H9 (cell line): ENCODE measurements around the gene BLOC1S3. TPM values are rescaled to one million over a fixed set of nuclear protein-coding genes. Genes with fewer than 3 reads are reported as not detected.

Experiments used
- DNase-seq: peaks from one replicate; pipeline ENCODE4 v3.0.0-alpha.2; 2017
- H2AFZ ChIP-seq: one replicate; pipeline ENCODE4 v1.6.1; 2013; ENCODE audit warnings: mild to moderate bottlenecking, low read length, control low read depth, moderate library complexity
- H2AK5ac ChIP-seq: 2 replicates; pipeline ENCODE4 v1.6.1; 2013; ENCODE audit warnings: low read length, control low read depth, mixed read lengths; ENCODE audit not compliant: insufficient read length
- H2BK120ac ChIP-seq: one replicate; pipeline ENCODE4 v1.6.1; 2013; ENCODE audit warnings: low read depth, mild to moderate bottlenecking, low read length, control low read depth, inconsistent platforms; ENCODE audit not compliant: poor library complexity, severe bottlenecking
- H2BK12ac ChIP-seq: 2 replicates; pipeline ENCODE4 v1.6.1; 2013; ENCODE audit warnings: low read length, control low read depth, mixed read lengths, low read depth; ENCODE audit not compliant: insufficient read length
- H2BK15ac ChIP-seq: 2 replicates; pipeline ENCODE4 v1.6.1; 2013; ENCODE audit warnings: low read depth, low read length, control low read depth
- H2BK20ac ChIP-seq: one replicate; pipeline ENCODE4 v1.6.1; 2013; ENCODE audit warnings: low read depth, mild to moderate bottlenecking, low read length, control low read depth, inconsistent platforms; ENCODE audit not compliant: poor library complexity, severe bottlenecking
- H2BK5ac ChIP-seq: 2 replicates; pipeline ENCODE4 v1.6.1; 2013; ENCODE audit warnings: low read length, control low read depth, mixed read lengths; ENCODE audit not compliant: insufficient read length
- H3K14ac ChIP-seq: 2 replicates; pipeline ENCODE4 v1.6.1; 2013; ENCODE audit warnings: low read length, control low read depth; ENCODE audit not compliant: insufficient read depth
- H3K18ac ChIP-seq: 2 replicates; pipeline ENCODE4 v1.6.1; 2013; ENCODE audit warnings: low read depth, mild to moderate bottlenecking, mixed read lengths, low read length, control low read depth; ENCODE audit not compliant: insufficient read length
- H3K23ac ChIP-seq: 2 replicates; pipeline ENCODE4 v1.6.1; 2013; ENCODE audit warnings: low read length, control low read depth, mixed read lengths, low read depth; ENCODE audit not compliant: insufficient read length
- H3K23me2 ChIP-seq: 2 replicates; pipeline ENCODE4 v1.6.1; 2013; ENCODE audit warnings: low read depth, mild to moderate bottlenecking, mixed read lengths, low read length, control low read depth; ENCODE audit not compliant: insufficient read length, poor library complexity, severe bottlenecking
- H3K27ac ChIP-seq: 2 replicates; pipeline ENCODE4 v1.5.1; 2013; ENCODE audit warnings: low read length, control low read depth, mixed read lengths, low read depth; ENCODE audit not compliant: insufficient read length
- H3K27me3 ChIP-seq: 2 replicates; pipeline ENCODE4 v1.6.1; 2013; ENCODE audit warnings: low read length, control low read depth, inconsistent platforms; ENCODE audit not compliant: insufficient read depth
- H3K4ac ChIP-seq: 2 replicates; pipeline ENCODE4 v1.6.1; 2013; ENCODE audit warnings: low read depth, mild to moderate bottlenecking, control low read depth, inconsistent platforms, low read length, moderate library complexity
- H3K4me1 ChIP-seq: 2 replicates; pipeline ENCODE4 v1.6.1; 2013; ENCODE audit warnings: low read length, control low read depth, inconsistent platforms; ENCODE audit not compliant: insufficient read depth
- H3K4me2 ChIP-seq: 2 replicates; pipeline ENCODE4 v1.6.1; 2013; ENCODE audit warnings: low read length, control low read depth, mixed read lengths; ENCODE audit not compliant: insufficient read length, insufficient read depth
- H3K56ac ChIP-seq: 2 replicates; pipeline ENCODE4 v1.6.1; 2013; ENCODE audit warnings: low read depth, mild to moderate bottlenecking, mixed read lengths, low read length, control low read depth; ENCODE audit not compliant: insufficient read length
- H3K79me1 ChIP-seq: 2 replicates; pipeline ENCODE4 v1.6.1; 2013; ENCODE audit warnings: low read depth, mild to moderate bottlenecking, moderate library complexity, low read length, control low read depth, inconsistent platforms; ENCODE audit not compliant: insufficient read depth, poor library complexity, severe bottlenecking
- H3K79me2 ChIP-seq: 2 replicates; pipeline ENCODE4 v1.6.1; 2013; ENCODE audit warnings: low read length, control low read depth, inconsistent platforms; ENCODE audit not compliant: insufficient read depth
- H3K9ac ChIP-seq: 2 replicates; pipeline ENCODE4 v1.6.1; 2013; ENCODE audit warnings: low read length, control low read depth, mixed read lengths; ENCODE audit not compliant: insufficient read length; ENCODE audit errors: extremely low read depth
- H3K9me3 ChIP-seq: one replicate; pipeline ENCODE4 v1.6.1; 2013; ENCODE audit warnings: low read depth, low read length, inconsistent platforms; ENCODE audit not compliant: control insufficient read depth
- H3T11ph ChIP-seq: one replicate; pipeline ENCODE4 v1.6.1; 2013; ENCODE audit warnings: mild to moderate bottlenecking, low read length, control low read depth, inconsistent platforms
- H4K20me1 ChIP-seq: one replicate; pipeline ENCODE4 v1.6.1; 2013; ENCODE audit not compliant: control insufficient read depth, insufficient read length, insufficient read depth
- H4K5ac ChIP-seq: 2 replicates; pipeline ENCODE4 v1.6.1; 2013; ENCODE audit warnings: low read depth, mild to moderate bottlenecking, mixed read lengths, low read length, control low read depth; ENCODE audit not compliant: insufficient read length
- H4K8ac ChIP-seq: replicated peaks from 2 replicates; pipeline ENCODE4 v1.6.1; 2013; ENCODE audit warnings: low read length, control low read depth, mixed read lengths, low read depth; ENCODE audit not compliant: insufficient read length
- H4K91ac ChIP-seq: 2 replicates; pipeline ENCODE4 v1.6.1; 2013; ENCODE audit warnings: low read depth, mild to moderate bottlenecking, moderate library complexity, mixed read lengths, low read length, control low read depth; ENCODE audit not compliant: insufficient read length
- H3K27ac Mint-ChIP-seq, 3 experiments: 2 replicates in 2 of 3; 3 replicates in 1 of 3; pipeline ENCODE4 v1.8.0; 2020 to 2021; ENCODE audit warnings: mixed read lengths in 3 of 3, mild to moderate bottlenecking in 1 of 3, moderate library complexity in 1 of 3
- H3K27me3 Mint-ChIP-seq: 2 replicates; pipeline ENCODE4 v1.8.0; 2021; ENCODE audit warnings: low read depth, mild to moderate bottlenecking, moderate library complexity, mixed read lengths
- H3K36me3 Mint-ChIP-seq, 3 experiments: 2 replicates in 2 of 3; 3 replicates in 1 of 3; pipeline ENCODE4 v1.8.0; 2020 to 2021; ENCODE audit warnings: low read depth in 3 of 3, mixed read lengths in 3 of 3; ENCODE audit not compliant: insufficient read depth in 1 of 3
- H3K4me1 Mint-ChIP-seq, 2 experiments: 2 replicates each; pipeline ENCODE4 v1.8.0; 2020; ENCODE audit warnings: mixed read lengths in 2 of 2
- H3K4me3 Mint-ChIP-seq, 2 experiments: 2 replicates in 1 of 2; 3 replicates in 1 of 2; pipeline ENCODE4 v1.8.0; 2020 to 2021; ENCODE audit warnings: mild to moderate bottlenecking in 2 of 2, mixed read lengths in 2 of 2, moderate library complexity in 1 of 2
- H3K9me3 Mint-ChIP-seq, 2 experiments: 2 replicates in 1 of 2; 3 replicates in 1 of 2; pipeline ENCODE4 v1.8.0; 2020; ENCODE audit warnings: mild to moderate bottlenecking in 2 of 2, mixed read lengths in 2 of 2, moderate library complexity in 1 of 2
- WGBS: extraction: QIAGEN DNeasy Blood & Tissue Kit; methylation state at CpG from one replicate; pipeline ENCODE4 v1.1.7; 2013; ENCODE audit warnings: missing lambda C conversion rate, low lambda C conversion rate, mixed read lengths; ENCODE audit not compliant: insufficient read length; ENCODE audit errors: extremely low coverage; 5-methylcytosine and 5-hydroxymethylcytosine counted together
- total RNA-seq: library from RNA; stranded (reverse); gene quantifications from 2 replicates; pipeline ENCODE4 v1.2.1, GENCODE V29; 2021
- TF ChIP-seq, protein P1 (sequence below): fragments of 200-600 bp; sonication (generic); conservative IDR thresholded peaks from 3 replicates; pipeline ENCODE4 v1.8.0; 2021; ENCODE audit warnings: antibody characterized with exemption, mild to moderate bottlenecking

Gene BLOC1S3
- total RNA-seq, 1 experiment from 2014 or later, result 9.2 TPM

DNA sequence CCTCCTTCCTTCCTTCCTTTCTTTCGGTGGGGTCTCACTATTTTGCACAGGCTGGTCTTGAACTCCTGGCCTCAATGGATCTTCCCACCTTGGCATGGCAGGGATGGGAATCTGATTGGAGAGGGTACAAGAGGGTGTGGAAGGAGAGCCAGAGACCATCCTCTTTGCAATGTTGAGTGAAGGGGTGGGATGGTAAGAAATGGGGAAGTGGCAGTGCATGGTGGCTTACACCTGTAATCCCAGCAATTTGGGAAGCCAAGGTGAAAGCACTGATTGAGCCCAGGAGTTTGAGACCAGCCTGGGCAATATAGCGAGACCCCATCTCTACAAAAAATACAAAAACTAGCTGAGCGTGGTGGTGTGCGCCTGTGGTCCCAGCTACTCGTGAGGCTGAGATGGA lies 5.5 kb downstream of the BLOC1S3 start:
- Histone ChIP-seq H4K91ac (no peak overlapping the region), H2BK120ac (no peak overlapping the region), H3K4me1 (no peaks in the 10 kb centered on the region), H3K18ac (no peak overlapping the region), H2AK5ac (no peak overlapping the region), H2BK15ac (no peak overlapping the region), H2AFZ (no peak overlapping the region), H4K20me1 (no peaks in the 10 kb centered on the region), H3K79me1 (no peaks in the 10 kb centered on the region), H3K4me2 (no peak overlapping the region), H4K8ac (no peak overlapping the region), H2BK20ac (no peak overlapping the region), H3K79me2 (no peaks in the 10 kb centered on the region), H3K23me2 (peaks cover 6% of the 10 kb centered on the region), H4K5ac (no peak overlapping the region), H3T11ph (no peak overlapping the region), H2BK5ac (no peak overlapping the region), H3K23ac (no peak overlapping the region), H3K9ac (no peak overlapping the region), H3K56ac (no peak overlapping the region), H3K14ac (no peak overlapping the region), H3K27me3 (no peaks in the 10 kb centered on the region), H2BK12ac (no peak overlapping the region), H3K27ac (no peak overlapping the region), H3K4ac (no peak overlapping the region), H3K9me3 (no peaks in the 10 kb centered on the region)
- DNase-seq, result no peak
- H3K27ac Mint-ChIP-seq, result no peak overlapping the region
- H3K36me3 Mint-ChIP-seq, result peaks cover 0 to 4% (median 2%) of the 10 kb centered on the region in 3 experiments; a peak in 2 of 7 replicates
- WGBS, result no CpG with 5 or more reads among the region's 5 CpGs
- peaks cover 15% of the 10 kb centered on the region for H3K27me3 Mint-ChIP-seq
- peaks cover 2 to 13% of the 10 kb centered on the region in 2 experiments; a peak in 2 of 4 replicates for H3K4me1 Mint-ChIP-seq
- no peak overlapping the region for H3K4me3 Mint-ChIP-seq
- H3K9me3 Mint-ChIP-seq, result no peaks in the 10 kb centered on the region
- TF ChIP-seq, protein P1, sequence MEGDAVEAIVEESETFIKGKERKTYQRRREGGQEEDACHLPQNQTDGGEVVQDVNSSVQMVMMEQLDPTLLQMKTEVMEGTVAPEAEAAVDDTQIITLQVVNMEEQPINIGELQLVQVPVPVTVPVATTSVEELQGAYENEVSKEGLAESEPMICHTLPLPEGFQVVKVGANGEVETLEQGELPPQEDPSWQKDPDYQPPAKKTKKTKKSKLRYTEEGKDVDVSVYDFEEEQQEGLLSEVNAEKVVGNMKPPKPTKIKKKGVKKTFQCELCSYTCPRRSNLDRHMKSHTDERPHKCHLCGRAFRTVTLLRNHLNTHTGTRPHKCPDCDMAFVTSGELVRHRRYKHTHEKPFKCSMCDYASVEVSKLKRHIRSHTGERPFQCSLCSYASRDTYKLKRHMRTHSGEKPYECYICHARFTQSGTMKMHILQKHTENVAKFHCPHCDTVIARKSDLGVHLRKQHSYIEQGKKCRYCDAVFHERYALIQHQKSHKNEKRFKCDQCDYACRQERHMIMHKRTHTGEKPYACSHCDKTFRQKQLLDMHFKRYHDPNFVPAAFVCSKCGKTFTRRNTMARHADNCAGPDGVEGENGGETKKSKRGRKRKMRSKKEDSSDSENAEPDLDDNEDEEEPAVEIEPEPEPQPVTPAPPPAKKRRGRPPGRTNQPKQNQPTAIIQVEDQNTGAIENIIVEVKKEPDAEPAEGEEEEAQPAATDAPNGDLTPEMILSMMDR, result no peak
